Activated CD8-positive, alpha-beta memory T cell treated with anti-CD3 and anti-CD28 coated beads, Interleukin-2, amount 50 U/mL, for 24 hours (primary cell): ENCODE measurements around the gene KCTD16.

Experiments
- DNase-seq: peaks from one replicate; pipeline ENCODE4 v3.0.0-alpha.2; 2020; ENCODE audit errors: extremely low read depth

KCTD16 gene

DNA sequence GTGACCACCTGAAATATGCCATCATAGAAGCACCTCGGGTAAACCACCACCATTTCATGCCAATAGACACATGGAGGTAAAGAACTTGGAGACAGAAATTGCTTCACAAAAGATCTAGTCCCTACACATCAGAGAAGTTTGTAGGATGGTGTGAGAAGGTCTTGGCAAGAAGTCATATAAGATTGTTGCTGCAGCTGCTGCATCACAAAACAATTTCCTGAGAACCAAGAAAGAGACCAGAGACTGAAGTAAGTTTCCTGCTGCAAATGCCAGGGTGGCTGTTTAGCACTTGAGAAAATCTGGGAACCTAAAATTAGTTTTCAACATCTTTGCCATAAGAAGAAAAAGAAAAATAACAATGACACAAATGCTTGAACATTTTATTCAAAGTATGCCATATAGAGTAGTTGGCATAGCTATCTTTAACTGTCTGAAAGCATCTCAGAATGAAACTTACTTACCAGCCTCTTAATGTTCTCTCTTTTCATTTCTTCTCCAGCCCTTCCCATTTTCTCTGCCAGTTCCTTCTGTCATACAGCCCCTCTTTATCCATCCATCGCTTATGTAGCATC is 114.3 kb downstream of the KCTD16 start:
- DNase-seq: no peak

DNA sequence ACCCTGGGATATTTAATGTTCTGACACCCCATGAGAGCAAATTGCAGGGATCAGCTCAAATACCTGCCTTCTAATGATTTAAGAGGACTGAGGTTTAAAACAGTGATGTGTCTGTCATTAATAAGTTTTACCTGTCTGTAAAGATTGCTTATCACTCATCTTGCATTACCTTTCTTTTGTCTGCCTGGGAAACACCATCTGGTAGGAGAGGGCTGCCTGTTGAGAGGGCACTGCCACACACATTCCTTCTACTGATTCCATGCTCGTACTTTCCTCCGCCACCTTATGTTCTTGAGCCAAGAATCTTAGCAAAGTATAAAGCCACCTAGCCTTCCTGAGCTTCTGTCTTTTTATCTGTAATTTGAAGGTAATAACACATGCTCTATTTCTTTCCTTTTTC is 118.6 kb downstream of the KCTD16 start:
- DNase-seq: no peak

DNA sequence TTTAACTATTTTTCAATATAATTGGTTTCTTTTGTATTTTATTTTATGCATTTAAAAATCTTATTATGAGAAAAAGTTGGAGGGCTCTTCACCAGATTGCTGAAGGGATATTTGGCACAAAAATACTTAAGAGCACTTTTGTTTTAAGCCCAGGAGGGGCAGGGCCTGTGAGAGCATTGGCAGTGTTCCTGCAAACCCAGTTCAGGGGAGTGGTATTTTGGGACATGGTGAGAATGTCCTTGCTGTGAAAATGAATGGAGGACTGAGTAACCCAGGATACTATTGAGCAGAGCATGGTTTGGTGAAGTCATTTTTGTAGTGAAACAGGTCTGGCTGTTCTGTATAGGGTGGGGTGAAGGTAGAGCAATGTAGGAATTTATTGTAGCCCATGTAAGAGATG is 121.4 kb downstream of the KCTD16 start:
- no peak for DNase-seq

DNA sequence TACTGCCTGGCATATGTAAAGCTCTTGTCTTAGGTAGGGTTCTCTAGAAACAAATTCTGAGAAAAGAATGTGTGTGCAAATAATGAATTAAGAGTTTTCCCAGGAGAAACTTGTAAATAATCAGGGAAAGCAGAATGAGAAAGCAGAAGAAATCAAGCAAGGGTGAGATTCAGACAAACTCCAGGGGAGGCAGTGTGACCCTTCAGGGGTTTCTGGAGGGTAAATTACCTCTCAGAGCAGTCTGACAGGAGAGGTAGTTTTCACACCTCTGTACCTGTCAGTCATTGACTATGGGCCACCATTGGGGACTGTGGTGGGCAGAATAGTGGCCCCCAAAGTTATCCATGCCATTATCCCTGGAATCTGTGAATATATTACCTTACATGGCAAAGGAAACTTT is 124.6 kb downstream of the KCTD16 start:
- DNase-seq: no peak

DNA sequence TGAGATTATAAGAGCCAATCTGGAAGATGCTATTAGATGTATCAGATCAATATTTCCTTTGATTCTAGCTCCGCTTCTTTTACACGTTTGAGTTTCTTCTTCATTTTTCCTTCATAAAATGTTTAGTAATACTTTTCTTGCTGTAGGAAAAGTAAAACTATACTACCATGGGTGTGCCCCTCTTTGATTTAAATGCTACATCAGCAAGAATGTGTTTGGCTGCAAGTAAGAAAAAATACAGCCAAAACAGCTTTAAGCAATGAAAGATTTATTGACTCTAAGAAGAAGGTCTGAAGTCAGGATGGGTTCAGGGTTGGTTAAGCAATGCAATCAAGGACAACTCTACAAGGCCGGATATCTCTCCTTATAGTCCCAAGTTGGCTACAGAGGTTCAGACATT is 126.4 kb downstream of the KCTD16 start:
- no peak for DNase-seq

DNA sequence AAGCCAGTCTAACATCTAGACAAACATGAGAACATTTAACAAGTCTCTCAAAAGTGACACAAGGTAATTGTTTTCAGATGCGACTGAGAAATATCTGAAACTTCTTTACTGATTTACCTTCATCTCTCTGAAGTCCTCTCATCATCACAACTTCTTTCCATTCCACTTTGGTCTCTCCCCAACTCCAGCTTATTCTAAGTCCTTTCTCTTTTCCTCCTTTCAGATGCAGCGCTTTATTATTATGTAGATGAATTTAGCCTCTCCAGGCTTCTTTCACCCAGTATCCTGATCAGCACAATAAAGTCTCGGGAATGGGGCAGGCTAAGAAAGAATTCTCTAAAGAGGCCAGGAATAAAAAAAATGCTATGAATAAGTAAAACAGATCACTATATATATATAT is 128.0 kb downstream of the KCTD16 start:
- no peak for DNase-seq

DNA sequence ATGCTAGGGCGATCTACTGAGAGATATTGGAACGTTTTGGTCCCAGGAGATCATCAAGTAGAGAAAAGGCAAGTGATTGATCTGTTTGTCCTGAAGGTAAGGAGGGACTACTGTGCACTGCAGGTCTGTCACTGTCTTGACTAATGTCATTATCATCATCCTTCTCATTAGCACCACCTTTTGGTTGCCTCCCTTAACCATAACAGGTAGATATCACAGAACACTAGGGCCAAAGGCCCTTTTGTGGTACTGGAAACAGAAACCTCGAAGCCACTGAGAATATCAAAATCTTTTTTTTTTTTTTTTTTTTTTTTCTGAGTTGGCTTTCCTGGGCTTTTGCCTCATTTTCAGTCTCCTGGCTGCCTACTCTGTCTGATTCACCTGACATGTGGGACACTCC is 134.0 kb downstream of the KCTD16 start:
- no peak for DNase-seq

DNA sequence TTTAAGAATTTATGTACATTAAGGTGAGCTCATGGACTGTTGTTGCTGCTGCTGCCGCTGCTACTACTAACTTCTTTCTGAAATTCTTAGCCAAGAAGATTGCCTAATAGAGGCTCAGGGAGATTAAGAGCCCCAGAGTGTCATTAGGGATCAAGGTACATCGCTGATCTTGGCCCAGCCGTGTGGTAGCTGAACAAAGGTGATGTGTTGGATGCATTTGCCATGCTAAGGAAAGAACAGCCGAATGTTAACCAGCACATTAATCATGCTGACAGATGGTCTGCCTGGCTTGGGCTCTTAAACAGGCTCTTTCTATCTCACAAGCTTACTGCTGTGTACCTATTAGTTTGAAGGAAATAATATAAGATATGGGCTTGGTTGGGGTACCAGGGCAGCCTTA is 137.1 kb downstream of the KCTD16 start:
- DNase-seq: no peak

DNA sequence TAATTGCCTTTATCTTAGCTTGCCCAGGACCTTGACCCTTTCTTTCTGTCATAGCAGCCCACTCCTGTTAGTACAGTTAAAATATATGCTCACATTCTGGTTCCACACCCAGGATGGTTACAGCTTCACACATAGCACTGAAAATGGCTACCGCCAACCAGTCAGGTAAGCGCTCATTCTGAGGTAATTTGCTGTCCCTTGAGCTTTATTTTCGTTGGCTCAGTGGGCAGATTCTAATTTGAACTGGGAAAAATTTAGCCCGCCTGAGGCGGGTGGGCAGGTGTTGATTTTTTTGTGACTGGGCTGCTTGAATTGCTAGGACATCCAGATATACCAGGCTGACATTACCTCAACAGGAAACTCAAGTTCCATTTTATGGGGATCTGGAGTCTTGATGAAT is 137.5 kb downstream of the KCTD16 start:
- no peak for DNase-seq

DNA sequence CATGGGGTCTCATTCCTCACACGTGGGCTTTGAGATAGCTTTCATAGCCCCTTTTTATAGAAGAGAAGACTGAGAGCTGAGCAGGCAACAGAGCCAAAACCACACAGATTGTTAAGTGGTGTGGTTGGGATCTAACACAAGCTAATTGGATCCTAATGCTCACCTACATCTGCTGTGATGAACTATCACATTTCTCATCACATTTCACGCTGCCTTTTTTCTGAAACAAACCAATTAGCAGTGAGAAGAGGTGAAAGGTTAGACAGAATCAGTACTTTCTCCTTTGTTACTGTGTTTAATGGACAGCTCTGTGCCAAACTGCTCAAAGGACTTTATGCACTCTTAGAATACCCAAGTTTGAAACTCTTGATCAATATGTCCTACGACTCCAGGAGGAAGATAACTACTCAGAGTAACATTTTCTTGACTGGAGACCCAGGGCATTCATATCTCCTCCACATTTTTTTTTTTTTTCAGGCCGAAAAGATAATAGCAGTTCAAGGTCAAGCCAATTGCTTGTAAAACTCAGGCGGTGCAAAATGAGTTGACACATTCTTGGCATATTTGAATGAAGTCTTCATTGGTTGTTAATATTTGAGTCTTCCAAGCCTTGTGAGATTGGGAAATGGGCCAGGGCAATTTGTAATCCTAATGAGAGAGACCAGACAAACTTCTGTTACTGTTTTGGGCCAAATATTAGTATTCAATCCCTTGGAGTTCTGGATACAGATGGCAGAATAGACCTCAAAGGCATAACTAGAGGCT is 138.4 kb downstream of the KCTD16 start:
- DNase-seq: no peak

DNA sequence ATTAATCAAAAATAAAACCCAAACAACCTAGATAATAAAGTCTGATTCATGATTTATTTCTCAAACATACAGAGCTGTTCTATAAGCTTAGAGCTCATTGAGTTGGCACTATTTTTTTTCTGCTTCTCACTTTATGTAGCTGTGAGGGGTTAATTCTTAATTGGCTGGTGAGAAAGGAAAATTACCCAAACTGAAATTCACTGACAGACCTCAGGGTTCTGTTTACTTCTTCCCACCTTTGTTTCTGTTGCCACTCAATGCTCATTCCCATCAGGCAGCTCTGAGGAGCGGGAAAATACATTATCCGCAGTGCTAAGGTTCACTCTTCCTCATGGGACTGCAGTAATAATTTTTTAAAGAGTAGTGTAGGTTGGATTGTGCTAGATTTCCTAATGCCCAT is 139.9 kb downstream of the KCTD16 start:
- no peak for DNase-seq

DNA sequence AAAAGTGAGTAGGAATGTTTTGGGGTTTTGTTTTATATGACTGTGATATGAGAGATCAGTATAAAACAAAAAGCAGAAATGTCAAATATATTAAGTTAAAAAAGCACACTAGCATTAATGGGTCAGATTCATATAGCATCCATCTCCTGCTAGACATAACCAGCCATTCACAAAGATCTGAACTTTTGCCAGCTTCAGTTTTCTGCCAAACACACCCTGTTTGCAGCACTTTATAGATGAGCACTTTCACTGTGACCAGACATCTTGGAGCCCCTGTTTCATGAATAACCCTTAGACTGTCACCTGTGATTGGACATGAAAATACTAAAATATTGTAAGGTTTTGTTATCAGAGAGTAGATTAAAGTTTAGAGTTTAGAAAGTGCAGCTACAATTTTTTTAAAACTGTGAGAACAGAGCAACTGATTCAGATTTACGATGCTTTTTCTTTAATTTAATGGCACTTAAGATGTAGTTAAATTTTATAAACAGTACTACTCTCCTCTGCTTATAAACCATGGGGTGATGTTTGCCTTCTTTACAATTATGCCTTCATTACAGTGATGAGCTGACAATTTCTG is 142.6 kb downstream of the KCTD16 start:
- DNase-seq: no peak

DNA sequence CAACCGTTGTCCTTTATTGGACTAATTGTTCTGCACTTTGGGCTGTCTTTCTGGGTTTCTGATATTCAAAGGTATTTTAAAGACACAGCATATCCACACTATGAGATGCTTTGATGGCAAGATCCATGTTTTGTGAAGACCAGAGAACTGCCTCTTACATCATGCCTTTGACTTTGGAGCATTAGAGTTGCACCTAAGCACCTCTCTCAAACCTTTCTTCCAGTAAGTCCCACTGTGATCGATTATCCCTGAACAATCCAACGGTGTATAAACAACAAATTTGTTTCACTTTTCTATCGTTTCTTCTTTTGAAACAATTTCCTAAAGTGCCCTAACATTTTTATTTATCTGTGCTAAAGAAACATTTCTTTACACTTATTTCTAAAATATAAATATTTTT is 144.4 kb downstream of the KCTD16 start:
- DNase-seq: no peak

DNA sequence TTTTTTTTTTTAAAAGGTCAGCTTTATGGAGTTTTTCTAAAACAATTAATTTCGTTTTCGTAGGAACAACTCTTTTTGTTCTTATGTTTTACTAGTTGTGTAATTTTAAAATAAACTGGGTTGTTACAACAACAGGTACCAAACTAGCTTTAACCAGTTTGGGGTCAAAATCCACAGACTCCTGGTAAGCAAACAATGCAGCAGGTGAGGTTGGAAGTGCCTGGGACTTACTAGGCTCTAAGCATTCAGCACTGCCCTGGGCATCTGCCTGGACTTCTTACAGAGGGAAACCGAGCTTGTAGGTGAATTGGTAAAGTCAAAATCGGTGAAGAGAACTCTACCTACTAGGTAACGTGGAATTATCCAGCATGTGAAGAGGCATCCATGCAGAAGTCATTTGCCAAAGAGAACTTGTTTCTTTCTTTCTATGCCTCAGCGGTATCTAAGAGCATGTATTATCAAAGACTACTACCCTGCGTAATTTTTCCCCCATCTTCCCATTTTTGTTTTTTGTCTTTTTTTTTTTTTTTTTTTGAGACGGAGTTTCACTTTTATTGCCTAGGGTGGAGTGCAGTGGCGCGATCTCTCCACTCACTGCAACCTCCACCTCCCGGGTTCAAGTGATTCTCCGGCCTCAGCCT is 145.4 kb downstream of the KCTD16 start:
- no peak for DNase-seq

DNA sequence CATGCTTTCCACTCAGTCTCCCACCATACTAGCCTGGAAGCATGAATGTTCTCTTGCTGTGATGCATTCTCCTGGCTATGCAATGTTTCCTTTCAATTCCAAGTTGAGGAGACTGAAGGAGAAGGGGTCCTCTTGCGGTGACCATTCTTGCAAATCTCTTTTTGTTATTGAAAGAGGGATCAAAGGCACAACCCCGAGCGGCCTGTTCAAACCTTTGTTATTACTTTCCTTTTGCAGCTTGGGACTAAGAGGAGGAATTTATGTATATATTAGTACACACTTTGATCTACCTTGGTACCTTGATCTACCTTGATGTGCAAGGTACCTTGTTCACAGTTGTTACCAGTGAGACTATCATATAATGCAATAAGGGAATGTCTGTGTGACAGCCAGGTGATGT is 147.3 kb downstream of the KCTD16 start:
- no peak for DNase-seq

DNA sequence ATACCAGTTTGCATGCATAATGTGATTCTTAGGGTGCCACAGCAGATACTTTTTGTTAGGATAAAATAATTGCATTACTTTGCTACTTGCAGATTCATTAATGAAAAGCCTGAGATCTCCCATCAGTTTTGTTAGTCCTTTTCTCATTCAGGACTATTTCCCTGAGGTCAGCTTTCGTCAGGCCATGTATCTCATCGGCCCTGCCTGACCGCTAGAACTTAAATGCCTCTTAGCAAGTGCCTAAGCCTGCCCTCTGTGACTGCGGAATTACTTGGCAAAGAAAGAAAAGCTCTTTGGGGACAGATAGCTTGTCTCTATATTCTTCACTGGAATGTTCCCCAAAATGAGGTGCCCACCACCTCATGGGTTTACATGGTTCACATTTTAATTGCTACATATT is 147.8 kb downstream of the KCTD16 start:
- no peak for DNase-seq

DNA sequence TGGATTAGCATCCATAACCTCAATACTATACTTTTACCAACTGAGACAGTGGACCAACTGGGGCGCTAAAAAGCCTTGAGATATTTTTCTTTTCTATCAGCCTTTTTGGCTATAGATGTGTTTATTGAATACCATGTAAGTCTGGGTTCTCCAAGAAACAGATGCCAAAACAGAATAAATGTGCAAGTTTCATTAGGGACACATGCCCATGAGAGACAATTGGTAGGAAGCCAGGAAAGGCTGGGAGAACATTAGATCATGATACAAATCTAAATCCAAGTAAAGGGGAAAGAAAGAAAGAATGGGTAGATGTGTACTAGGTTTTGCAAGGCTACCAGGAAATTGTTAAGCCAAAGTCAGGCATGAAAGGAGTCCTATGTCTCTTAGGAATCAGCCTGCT is 152.5 kb downstream of the KCTD16 start:
- DNase-seq: no peak

DNA sequence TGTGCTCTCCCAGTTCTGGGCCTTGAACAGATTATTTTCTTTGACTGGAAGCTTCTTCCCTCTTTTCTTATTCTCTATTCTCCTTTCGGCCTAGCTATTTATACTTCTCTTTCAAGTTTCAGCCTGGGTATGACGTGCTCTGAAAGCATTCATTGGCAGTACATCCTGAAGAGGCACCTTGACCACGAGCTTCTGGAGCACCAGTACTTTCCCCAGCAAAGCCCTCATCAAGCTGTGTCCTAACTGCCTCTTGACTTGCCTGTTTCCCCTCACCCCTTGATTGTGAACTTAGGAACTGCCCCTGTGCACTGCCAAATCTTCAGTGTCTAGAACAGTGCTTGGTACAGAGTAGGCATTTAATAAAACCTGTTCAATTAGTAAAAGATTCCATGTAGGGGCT is 154.9 kb downstream of the KCTD16 start:
- no peak for DNase-seq

DNA sequence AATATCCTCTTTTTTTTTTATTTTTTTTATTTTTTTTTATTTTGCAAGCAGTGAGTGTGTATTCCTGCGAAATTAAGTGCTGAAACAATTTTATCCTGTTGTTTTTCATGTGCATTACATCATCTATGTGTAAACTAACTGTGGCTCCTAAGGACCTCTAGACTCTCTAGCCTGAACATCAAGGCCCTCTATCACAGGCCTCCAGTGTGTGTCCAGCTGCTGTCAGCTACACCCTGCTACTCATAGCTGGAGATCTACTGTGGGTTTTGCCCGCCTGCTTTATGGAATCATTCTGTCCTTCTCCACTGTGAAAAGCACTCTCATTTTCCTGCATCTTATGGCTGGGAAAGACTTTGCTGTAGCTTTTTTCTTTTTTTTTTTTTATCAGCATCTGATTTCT is 157.8 kb downstream of the KCTD16 start:
- DNase-seq: no peak

DNA sequence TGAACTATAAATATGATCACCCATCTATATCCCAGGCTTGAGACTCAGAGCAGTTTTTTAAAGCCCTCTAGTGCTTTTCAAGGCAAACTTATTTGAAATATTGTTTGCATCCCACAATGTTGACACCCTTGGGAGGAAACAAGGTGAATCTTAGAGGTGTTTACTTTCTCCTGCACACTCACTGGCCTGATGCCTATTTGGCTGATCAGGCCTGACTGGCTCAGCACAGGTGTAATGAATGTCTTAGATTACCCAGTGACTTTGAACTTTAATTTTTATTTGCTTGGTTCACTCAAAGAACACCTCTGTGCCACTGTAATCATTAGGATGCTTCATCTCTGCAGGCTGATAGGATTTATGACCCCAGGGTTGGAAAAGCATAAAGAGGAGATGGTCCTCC is 158.3 kb downstream of the KCTD16 start:
- no peak for DNase-seq

DNA sequence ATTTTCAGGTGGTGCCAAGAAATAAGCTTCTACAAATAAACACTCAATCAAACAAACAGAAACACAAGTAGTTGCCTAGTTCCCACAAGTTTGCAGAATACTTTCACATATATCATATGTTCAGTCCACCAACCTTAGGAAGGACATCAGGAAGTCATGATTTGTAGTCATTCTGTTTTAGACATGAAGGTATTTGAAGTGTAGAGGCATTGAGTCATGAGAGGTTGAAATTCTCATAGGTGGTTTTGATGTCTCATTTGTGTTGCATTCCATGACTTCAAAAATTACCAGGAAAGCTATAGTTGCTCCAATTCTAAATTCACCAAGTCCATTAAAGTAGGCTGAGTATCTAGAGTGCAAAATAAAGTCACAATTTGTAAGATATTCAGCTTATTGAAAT is 159.0 kb downstream of the KCTD16 start:
- no peak for DNase-seq

DNA sequence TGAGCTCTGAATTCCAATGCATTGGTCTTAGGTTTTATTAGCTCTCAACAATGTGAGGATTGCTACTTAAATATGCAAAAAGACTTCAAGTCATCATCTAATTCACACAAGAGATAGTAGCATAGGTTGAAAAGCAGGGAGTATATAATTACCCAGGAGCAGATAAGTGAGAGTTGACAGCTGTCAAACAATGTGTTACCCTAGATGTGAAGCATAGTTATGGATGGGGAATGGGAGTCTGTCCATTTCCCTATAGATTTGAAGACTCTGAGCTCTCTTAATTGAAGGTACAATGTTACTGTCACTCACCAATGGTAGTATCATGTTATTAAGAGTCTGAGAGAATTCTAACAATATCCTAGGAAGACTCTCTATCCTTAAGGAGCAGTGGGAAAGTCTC is 160.7 kb downstream of the KCTD16 start:
- no peak for DNase-seq

DNA sequence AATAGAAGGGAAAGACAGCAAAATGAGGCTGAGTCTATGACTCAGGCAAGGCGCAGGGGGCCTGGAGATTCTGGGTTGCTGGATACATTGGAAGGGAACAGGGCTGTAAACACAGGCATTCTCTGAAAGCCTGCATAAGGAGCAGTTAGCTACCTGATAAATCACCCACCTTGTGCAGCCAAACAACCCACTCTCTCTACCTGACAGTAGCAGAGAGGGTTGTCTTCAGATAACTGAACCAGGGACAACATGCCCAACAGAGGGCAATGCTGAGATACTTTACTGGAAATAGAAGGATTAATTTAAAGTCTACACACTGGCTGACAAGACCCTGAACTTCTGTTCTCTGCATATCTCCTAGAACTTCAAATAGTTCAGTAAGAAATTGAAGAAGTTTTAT is 161.6 kb downstream of the KCTD16 start:
- DNase-seq: no peak
